GM20431 (cell line): ENCODE data around the gene TBC1D32.
"Not testable (repeated sequence)": the region's sequence is repeated elsewhere in the genome, so short reads cannot be mapped to it uniquely, and the experiment has no call there.

Experiments
- in situ Hi-C: fragments of 300-500 bp; cut with MseI, MboI; formaldehyde crosslinking; loops from one replicate; pipeline ENCODE4 v1.15.0; 2020; ENCODE audit warnings: low sequenced_read_pairs; ENCODE audit not compliant: unreplicated experiment

TBC1D32 gene

DNA sequence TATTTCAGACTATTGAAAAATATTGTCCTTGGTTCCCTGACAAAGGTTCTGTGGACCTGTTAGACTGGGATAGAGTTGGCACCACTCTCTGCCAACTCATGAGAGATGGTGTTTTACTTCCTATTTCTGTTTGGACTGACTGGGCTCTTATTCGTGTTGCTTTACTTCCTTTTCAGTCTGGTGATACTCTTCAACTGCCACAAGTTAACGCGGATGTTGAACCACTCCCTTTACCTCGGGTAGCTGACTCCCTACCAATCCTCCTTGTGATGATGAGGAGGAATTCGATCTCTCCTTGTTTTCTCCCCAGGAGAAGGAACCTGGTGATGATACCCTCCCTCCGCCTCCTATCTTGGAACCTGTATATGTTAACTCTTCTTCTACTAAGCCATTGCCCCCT, 291.1 kb downstream of the TBC1D32 start:
- in situ Hi-C loops: not testable (repeated sequence)

DNA sequence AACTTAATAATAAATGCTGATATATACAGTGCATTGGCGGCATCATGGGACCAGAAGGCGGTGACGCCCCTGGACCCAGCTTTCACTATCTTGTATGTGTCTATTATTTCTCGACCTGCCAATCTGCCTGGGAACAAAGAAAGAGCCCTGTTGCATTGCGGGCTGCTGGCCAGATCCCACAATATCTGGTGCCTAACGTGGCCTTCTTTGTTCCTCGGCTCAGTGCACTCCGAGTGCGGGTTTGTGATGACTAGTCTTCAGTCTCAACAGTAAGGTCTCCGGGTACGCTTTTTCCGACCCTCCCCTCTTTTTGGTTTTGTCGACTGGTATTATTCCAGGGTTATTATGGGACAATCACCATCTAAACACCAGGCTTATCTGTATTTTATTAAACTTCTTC, 291.5 kb downstream of the TBC1D32 start:
- in situ Hi-C loops: no loop called here

DNA sequence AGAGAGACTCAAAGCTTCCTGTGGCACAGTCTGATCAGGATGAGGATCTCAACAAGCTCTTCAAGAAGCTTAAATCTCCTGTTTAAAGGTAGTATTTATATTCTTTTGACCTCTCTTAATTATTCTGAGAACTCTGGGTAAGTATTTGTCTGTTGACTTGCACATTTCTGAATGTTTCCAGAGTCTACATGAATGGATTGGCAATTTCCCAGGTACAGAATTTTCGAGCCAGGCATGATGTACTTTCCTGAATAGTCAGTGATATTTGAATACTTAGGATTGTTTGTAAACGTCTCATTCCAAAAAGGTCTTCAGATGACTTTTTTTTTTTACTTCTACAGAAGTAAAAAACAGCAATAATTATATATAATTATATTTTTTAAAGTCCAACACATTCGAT, 293.4 kb downstream of the TBC1D32 start:
- in situ Hi-C loops: no loop called here

DNA sequence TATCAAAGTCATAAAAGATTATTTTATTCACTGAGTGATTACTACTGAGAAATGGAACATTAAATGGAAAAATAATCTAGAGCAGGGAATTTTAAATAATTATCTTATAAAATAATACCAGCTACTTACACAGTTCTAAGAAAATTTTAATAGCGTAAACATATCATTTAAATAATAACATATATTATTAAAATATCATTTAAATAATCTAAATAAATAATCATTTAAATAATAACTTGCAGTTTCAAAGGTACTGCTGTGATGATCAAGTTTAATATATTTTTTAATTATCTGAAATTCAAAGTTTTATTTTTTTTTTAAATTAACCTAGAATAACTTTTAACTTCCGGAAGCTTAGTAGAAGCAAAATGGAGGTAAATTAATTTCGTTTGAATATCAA, 301.2 kb downstream of the TBC1D32 start:
- in situ Hi-C loops: no loop called here

DNA sequence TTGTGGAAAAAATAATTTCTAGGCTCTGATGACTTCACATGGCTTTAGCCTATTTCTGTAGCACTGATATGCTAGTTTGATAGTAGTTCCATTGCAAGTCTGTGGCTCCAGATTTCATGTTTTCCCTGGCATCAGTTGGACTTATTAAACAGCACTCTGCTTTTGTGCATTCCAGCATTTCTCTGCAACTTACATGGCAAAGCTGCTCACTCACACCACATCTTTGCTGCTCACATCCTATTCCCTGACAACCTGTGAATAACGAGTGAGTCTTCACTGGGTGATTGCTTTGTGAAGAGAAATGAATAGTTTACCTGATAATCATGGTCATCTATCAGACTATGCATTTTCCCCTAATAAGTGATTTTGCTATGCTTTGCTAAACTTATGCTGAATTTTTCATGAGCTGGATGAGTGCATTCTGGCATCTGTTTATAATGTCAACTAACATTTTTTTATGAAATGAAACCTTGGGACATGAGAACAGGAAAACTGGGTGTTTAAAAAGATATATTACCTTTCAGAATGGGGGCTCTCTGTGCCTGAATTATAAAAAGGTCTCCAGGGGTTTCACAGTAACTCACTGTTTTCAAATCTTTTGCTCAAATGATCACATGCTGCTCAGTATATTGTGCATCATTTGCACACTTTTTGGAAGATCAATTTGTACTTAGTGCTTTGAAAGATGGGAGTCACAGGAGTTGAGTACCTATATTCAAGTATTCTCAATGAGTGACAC, 301.8 kb downstream of the TBC1D32 start:
- in situ Hi-C loops: no loop called here
